ENCODE results near the gene FAM98B.

DNA sequence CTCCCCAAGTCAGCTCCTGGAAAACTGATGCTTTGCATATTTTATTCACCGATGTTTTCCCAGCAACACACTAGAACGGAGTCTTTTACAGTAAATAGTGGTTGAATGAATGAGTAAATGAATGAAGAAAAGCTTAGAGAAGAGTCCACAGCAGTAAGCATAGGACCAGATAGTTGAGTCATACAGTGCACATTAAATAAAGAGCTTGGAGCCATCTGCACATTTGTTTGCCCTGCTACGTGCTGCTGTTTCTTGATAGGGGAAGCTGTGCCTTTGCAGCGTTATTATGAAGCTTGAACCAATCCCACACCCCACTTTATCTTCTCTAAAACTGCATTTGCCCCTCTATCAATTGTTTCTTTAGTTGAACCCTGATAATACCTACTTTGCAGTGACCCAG, 1.2 kb downstream of the FAM98B start:
- no peak for TF ChIP-seq USF1 (IDR thresholded peaks at IDR 0.05; ENCODE audit: borderline replicate concordance, low read depth)
- no peak for TF ChIP-seq RAD21 (IDR thresholded peaks at IDR 0.05; ENCODE audit: low read length)
- no peak for TF ChIP-seq EP300 (IDR thresholded peaks at IDR 0.05; ENCODE audit: borderline replicate concordance in 1 of 2, low read depth in 1 of 2, low read length in 1 of 2)
- TF ChIP-seq, protein P1, sequence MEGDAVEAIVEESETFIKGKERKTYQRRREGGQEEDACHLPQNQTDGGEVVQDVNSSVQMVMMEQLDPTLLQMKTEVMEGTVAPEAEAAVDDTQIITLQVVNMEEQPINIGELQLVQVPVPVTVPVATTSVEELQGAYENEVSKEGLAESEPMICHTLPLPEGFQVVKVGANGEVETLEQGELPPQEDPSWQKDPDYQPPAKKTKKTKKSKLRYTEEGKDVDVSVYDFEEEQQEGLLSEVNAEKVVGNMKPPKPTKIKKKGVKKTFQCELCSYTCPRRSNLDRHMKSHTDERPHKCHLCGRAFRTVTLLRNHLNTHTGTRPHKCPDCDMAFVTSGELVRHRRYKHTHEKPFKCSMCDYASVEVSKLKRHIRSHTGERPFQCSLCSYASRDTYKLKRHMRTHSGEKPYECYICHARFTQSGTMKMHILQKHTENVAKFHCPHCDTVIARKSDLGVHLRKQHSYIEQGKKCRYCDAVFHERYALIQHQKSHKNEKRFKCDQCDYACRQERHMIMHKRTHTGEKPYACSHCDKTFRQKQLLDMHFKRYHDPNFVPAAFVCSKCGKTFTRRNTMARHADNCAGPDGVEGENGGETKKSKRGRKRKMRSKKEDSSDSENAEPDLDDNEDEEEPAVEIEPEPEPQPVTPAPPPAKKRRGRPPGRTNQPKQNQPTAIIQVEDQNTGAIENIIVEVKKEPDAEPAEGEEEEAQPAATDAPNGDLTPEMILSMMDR (IDR thresholded peaks at IDR 0.05), result no peak
- TF ChIP-seq MAX (IDR thresholded peaks at IDR 0.05; ENCODE audit: low read depth), result no peak
- no peak for TF ChIP-seq YY1 (IDR thresholded peaks at IDR 0.05; ENCODE audit: low read depth)
- TF ChIP-seq RCOR1 (IDR thresholded peaks at IDR 0.05; ENCODE audit: low read length), result no peak
- TF ChIP-seq POLR2AphosphoS5 (IDR thresholded peaks at IDR 0.05; ENCODE audit: low read depth, low read length), result no peak
- no peak for TF ChIP-seq USF2 (IDR thresholded peaks at IDR 0.05; ENCODE audit: borderline replicate concordance, low read depth, low read length)
- no peak for TF ChIP-seq TAF1 (IDR thresholded peaks at IDR 0.05; ENCODE audit: borderline replicate concordance, low read depth, low read length)

Measured in SK-N-SH (cell line).